ENCODE data around the gene MGAT1.
"Not testable (repeated sequence)": the region's sequence is repeated elsewhere in the genome, so short reads cannot be mapped to it uniquely, and the experiment has no call there.

MGAT1 gene

DNA sequence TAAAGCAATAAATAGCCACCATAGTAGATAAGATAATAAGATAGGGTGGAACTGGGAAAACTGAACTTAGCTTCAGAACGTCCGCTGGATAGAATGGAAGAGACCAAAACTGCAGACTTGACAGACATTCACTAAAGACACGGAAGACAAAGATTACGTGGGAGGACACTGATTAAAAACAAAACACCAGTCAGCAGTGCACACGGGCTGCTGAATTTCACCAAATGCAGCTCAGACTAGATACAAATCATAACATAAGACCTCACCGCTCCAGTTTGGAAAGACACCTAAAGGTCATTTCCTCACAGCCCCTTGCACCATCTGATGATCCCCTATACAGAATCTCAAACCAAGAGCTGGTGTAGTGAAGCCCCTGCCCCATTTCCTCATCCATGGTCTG is 59.9 kb downstream of the MGAT1 start:
- H3K4me1 ChIP-seq (ENCODE audit: control insufficient read depth, insufficient read depth, low read length, unreplicated experiment) = no peaks in the 10 kb centered on the region
- H3K27me3 ChIP-seq (ENCODE audit: insufficient read depth, low read length) = peaks cover 94% of the 10 kb centered on the region
- no peak overlapping the region for H3K27ac ChIP-seq (ENCODE audit: low read depth, low read length)
- H3K79me2 ChIP-seq (ENCODE audit: control insufficient read depth, insufficient read depth, low read length, unreplicated experiment) = no peaks in the 10 kb centered on the region
- H3K36me3 ChIP-seq (ENCODE audit: insufficient read depth, low read length) = no peaks in the 10 kb centered on the region
- no peak overlapping the region for H3K4me3 ChIP-seq (ENCODE audit: low read depth, low read length)
- no peak overlapping the region for H2AFZ ChIP-seq (ENCODE audit: low read length, unreplicated experiment)

DNA sequence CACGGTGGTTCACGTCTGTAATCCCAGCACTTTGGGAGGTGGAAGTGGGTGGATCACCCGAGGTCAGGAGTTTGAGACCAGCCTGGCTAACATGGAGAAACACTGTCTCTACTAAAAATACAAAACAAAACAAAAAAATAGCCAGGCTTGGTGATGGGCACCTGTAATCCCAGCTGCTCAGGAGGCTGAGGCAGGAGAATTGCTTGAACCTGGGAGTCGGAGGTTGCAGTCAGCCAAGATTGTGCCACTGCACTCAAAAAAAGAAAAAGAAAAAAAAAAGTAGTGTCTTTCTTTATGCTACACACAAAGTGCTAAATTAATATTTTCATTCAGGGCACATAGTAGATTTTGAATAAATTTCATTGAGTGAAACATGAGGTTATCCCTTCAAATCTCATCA is 61.7 kb downstream of the MGAT1 start:
- not testable (repeated sequence) for H3K4me3 ChIP-seq (ENCODE audit: low read depth, low read length); H3K27ac ChIP-seq (ENCODE audit: low read depth, low read length); H3K4me1 ChIP-seq (ENCODE audit: control insufficient read depth, insufficient read depth, low read length, unreplicated experiment); H3K36me3 ChIP-seq (ENCODE audit: insufficient read depth, low read length); H3K79me2 ChIP-seq (ENCODE audit: control insufficient read depth, insufficient read depth, low read length, unreplicated experiment); H2AFZ ChIP-seq (ENCODE audit: low read length, unreplicated experiment)
- peaks cover 92% of the 10 kb centered on the region for H3K27me3 ChIP-seq (ENCODE audit: insufficient read depth, low read length)

DNA sequence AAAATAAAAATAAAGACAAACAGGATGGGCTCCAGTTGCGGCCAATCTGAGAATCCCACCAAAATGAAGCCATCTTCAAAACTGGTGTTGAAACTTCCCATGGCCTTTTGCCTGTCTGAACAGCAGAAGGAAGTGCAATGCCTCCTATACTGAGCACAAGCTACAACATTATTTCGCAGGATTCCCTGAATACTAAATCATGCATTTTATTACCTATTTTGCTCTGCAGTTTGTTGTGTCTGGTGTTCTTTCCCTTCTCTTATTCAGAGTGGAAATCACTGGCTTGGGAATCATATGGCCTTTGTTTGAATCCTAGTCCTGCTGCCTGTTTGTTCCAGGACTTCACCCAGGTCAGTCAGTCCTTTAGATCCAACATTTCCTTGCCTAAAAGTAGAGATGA is 62.6 kb downstream of the MGAT1 start, which contains the start of gene OR2Y1:
Gene OR2Y1 (minus strand): TSS at position 101 of the 400 bp plus-strand sequence. CDS start 0 bp downstream, at position 101.
- Histone ChIP-seq H2AFZ (ENCODE audit: low read length, unreplicated experiment) (no peak within 1 kb of the TSS), H3K79me2 (ENCODE audit: control insufficient read depth, insufficient read depth, low read length, unreplicated experiment) (no peaks in the 10 kb centered on the region), H3K4me1 (ENCODE audit: control insufficient read depth, insufficient read depth, low read length, unreplicated experiment) (no peaks in the 10 kb centered on the region), H3K36me3 (ENCODE audit: insufficient read depth, low read length) (no peaks in the 10 kb centered on the region), H3K4me3 (ENCODE audit: low read depth, low read length) (no peak within 1 kb of the TSS), H3K27me3 (ENCODE audit: insufficient read depth, low read length) (peaks cover 86% of the 10 kb centered on the region), H3K27ac (ENCODE audit: low read depth, low read length) (no peak within 1 kb of the TSS)

DNA sequence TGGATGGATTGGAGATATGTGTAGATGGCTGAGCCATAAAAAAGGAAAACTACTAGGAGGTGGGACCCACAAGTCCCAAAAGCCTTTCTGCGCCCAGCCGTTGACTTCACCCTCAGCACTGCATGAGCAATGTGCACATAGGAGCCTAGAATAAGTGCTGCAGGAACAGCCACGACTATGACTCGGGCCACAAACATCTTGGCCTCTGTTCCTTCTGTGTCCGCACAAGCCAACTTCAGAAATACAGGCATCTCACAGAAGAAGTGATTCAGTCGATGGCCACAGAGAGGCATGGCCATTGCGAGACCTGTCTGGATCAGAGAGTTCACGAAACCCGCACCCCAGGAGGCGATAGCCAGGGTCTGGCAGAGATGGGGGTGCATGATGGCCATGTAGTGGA is 63.3 kb downstream of the MGAT1 start:
- no peaks in the 10 kb centered on the region for H3K4me1 ChIP-seq (ENCODE audit: control insufficient read depth, insufficient read depth, low read length, unreplicated experiment)
- no peak overlapping the region for H3K27ac ChIP-seq (ENCODE audit: low read depth, low read length)
- H3K27me3 ChIP-seq (ENCODE audit: insufficient read depth, low read length) = peaks cover 84% of the 10 kb centered on the region
- H2AFZ ChIP-seq (ENCODE audit: low read length, unreplicated experiment) = no peak overlapping the region
- H3K36me3 ChIP-seq (ENCODE audit: insufficient read depth, low read length) = no peaks in the 10 kb centered on the region
- H3K79me2 ChIP-seq (ENCODE audit: control insufficient read depth, insufficient read depth, low read length, unreplicated experiment) = no peaks in the 10 kb centered on the region
- no peak overlapping the region for H3K4me3 ChIP-seq (ENCODE audit: low read depth, low read length)

DNA sequence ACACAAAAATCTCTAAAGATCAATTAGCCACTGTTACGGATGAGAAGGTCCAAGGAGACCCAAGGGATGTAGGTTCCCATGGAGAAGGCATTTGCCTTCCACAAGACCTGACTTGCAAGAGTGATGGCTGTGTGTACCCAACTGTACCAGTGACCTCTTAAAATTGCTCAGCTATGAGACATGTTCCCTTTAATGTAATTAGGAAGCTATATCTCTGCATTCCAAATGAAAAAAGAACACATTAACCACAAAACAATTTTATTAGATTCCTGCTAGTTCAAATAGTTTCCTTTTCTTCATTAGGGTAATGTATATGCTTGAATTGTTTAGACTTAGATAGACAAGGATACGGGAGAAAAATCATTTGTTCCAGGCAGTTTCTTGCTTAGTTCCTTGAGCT is 66.1 kb downstream of the MGAT1 start:
- no peak overlapping the region for H2AFZ ChIP-seq (ENCODE audit: low read length, unreplicated experiment)
- peaks cover 85% of the 10 kb centered on the region for H3K27me3 ChIP-seq (ENCODE audit: insufficient read depth, low read length)

More for the DNA sequence above, 66.1 kb downstream of the MGAT1 start:
- Histone ChIP-seq H3K36me3 (ENCODE audit: insufficient read depth, low read length) (no peaks in the 10 kb centered on the region), H3K27ac (ENCODE audit: low read depth, low read length) (no peak overlapping the region), H3K4me3 (ENCODE audit: low read depth, low read length) (no peak overlapping the region), H3K79me2 (ENCODE audit: control insufficient read depth, insufficient read depth, low read length, unreplicated experiment) (no peaks in the 10 kb centered on the region), H3K4me1 (ENCODE audit: control insufficient read depth, insufficient read depth, low read length, unreplicated experiment) (no peaks in the 10 kb centered on the region)

Data from ACC112 (cell line).